IPS-18a (cell line): ENCODE measurements around the gene C4BPA.

Experiments used
- H3K27ac ChIP-seq: one replicate; pipeline ENCODE4 v1.5.1; 2013; ENCODE audit warnings: low read length
- H3K27me3 ChIP-seq: one replicate; pipeline ENCODE4 v1.6.1; 2013; ENCODE audit warnings: mild to moderate bottlenecking, low read length; ENCODE audit not compliant: control insufficient read depth, insufficient read depth
- H3K36me3 ChIP-seq: one replicate; pipeline ENCODE4 v1.6.1; 2013; ENCODE audit warnings: low read depth, low read length; ENCODE audit not compliant: control insufficient read depth
- H3K4me1 ChIP-seq: one replicate; pipeline ENCODE4 v1.6.1; 2013; ENCODE audit warnings: low read depth, low read length; ENCODE audit not compliant: control insufficient read depth
- H3K4me3 ChIP-seq: one replicate; pipeline ENCODE4 v1.5.1; 2013; ENCODE audit warnings: low read length
- H3K9ac ChIP-seq: one replicate; pipeline ENCODE4 v1.6.1; 2013; ENCODE audit warnings: mild to moderate bottlenecking, low read length, moderate library complexity
- H3K9me3 ChIP-seq: one replicate; pipeline ENCODE4 v1.6.1; 2013; ENCODE audit warnings: low read depth, low read length; ENCODE audit not compliant: control insufficient read depth

C4BPA gene

DNA sequence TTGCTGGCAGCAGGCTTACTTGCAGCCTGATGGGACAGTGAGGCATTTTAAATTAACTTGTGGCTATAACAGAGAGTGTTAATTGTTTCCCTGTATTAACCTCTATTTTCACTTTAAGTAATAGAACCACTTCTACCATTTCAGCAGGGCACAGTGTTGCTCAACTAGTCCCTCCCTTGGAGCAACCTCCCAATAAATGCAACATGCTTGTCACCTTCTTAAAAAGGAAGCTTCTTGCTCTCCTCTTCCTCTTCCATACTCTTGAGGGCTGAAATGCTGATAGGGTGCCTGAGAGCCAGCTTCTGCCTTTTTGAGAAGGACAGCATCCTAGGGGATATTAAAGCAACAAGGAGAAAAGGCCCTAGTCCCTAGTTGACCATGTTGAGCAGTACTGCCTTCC, 52.1 kb downstream of the C4BPA start:
- no peaks in the 10 kb centered on the region for H3K4me1 ChIP-seq
- H3K36me3 ChIP-seq: no peaks in the 10 kb centered on the region
- H3K27ac ChIP-seq: no peak overlapping the region
- no peaks in the 10 kb centered on the region for H3K27me3 ChIP-seq
- H3K9me3 ChIP-seq: no peaks in the 10 kb centered on the region
- H3K9ac ChIP-seq: no peak overlapping the region
- H3K4me3 ChIP-seq: no peak overlapping the region

DNA sequence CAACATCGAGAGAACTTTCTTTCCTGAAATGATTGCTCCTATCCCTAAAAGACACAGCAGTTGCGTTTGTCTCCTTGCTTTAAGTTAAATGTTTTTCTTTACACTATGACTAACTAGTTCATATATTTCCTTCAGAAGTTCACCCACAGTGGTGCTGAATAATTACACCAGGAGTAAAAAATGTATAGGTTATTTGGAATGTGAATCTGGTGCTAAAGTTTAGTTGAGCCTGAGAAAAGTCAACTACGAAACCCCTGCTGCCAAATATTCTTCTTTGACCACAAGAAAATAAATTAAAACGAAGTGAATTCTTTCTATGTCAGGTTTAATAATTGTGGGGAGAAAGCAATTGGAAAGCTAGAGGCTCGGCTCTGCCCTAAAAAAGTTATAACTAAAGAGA, 52.8 kb downstream of the C4BPA start:
- no peak overlapping the region for H3K27ac ChIP-seq
- H3K9me3 ChIP-seq: no peaks in the 10 kb centered on the region
- no peak overlapping the region for H3K4me3 ChIP-seq
- H3K27me3 ChIP-seq: no peaks in the 10 kb centered on the region
- no peak overlapping the region for H3K9ac ChIP-seq
- no peaks in the 10 kb centered on the region for H3K36me3 ChIP-seq
- no peaks in the 10 kb centered on the region for H3K4me1 ChIP-seq

DNA sequence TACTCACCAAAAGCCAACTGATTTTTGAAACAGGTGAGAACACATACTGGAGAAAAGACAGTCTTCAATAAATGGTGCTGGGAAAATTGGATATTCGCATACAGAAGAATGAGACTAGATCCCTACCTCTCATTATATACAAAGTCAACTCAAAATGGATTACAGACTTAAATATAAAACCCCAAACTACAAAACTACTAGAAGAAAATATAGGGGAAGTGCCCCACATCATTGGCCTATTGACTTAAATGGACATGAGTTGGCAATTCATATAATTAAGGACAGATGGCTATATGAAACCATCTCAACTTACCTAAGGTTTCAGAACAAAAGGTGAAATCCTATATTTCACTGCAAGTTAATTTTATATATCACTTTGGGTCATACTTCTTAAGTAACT, 60.1 kb downstream of the C4BPA start:
- Histone ChIP-seq H3K9ac (no peak overlapping the region), H3K27me3 (no peaks in the 10 kb centered on the region), H3K27ac (no peak overlapping the region), H3K4me3 (no peak overlapping the region), H3K4me1 (no peaks in the 10 kb centered on the region), H3K36me3 (no peaks in the 10 kb centered on the region), H3K9me3 (no peaks in the 10 kb centered on the region)

DNA sequence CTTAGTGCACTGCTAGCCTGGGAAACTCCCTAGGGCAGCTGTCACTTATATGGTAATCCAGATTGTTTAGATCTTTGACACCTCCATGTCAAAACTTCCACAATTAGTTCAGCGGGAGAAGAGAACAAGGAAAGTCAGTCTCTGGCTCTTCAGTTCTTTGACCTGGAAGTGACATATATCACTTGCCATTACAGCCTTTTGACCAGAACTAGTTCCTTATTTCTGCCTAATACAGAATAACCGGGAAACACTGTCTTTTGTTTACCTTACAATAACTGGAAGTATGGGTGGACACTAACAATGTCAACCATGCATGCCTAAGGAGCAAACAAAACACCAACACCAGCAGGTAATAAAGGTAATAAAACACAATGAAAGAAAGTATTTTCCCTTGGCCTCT, 68.3 kb downstream of the C4BPA start:
- Histone ChIP-seq H3K27ac (no peak overlapping the region), H3K36me3 (no peaks in the 10 kb centered on the region), H3K9ac (no peak overlapping the region)

DNA sequence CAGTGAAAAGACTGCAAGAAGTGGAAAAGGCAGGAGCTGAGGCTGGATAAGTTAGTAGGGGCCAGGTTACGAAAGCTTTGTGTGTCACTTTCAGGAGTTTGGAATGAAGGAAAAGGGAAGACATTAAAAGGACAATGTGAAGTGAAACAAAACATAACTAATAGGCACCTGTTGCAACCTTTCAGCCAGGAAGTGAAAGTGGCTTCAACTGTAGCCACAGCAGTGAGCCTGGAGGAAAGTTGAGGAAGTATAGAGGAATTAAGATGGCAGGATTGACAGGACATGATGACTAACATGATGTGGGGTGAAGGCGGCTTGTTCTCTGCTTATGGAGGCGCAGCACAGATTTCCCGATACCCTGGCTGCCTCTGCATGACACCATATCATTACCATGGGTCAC, 68.9 kb downstream of the C4BPA start:
- no peaks in the 10 kb centered on the region for H3K36me3 ChIP-seq
- no peaks in the 10 kb centered on the region for H3K4me1 ChIP-seq
- H3K4me3 ChIP-seq: no peak overlapping the region
- H3K27me3 ChIP-seq: no peaks in the 10 kb centered on the region
- H3K9ac ChIP-seq: no peak overlapping the region
- no peaks in the 10 kb centered on the region for H3K9me3 ChIP-seq
- no peak overlapping the region for H3K27ac ChIP-seq

More for the DNA sequence above, 68.3 kb downstream of the C4BPA start:
- Histone ChIP-seq H3K27me3 (no peaks in the 10 kb centered on the region), H3K4me1 (no peaks in the 10 kb centered on the region), H3K9me3 (no peaks in the 10 kb centered on the region), H3K4me3 (no peak overlapping the region)

DNA sequence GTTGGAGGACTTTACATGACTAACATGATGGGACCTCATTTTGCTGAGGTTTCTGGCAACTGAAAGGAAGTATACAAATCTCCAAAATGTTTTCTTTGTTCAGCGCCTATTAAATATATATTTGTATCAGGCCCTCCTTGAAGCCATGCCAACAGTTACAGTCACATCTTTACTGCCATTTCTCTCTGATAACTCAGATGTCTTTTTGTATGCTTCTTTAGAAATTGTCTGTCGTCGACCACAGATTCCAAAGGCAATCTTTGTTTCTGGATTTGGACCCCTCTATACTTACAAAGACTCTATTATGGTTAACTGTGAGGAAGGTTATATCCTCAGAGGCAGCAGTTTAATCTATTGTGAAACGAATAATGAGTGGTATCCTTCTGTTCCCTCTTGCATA, 69.4 kb downstream of the C4BPA start:
- no peak overlapping the region for H3K27ac ChIP-seq
- H3K4me3 ChIP-seq: no peak overlapping the region
- H3K9ac ChIP-seq: no peak overlapping the region
- no peaks in the 10 kb centered on the region for H3K4me1 ChIP-seq
- H3K9me3 ChIP-seq: no peaks in the 10 kb centered on the region
- no peaks in the 10 kb centered on the region for H3K27me3 ChIP-seq
- H3K36me3 ChIP-seq: no peaks in the 10 kb centered on the region

DNA sequence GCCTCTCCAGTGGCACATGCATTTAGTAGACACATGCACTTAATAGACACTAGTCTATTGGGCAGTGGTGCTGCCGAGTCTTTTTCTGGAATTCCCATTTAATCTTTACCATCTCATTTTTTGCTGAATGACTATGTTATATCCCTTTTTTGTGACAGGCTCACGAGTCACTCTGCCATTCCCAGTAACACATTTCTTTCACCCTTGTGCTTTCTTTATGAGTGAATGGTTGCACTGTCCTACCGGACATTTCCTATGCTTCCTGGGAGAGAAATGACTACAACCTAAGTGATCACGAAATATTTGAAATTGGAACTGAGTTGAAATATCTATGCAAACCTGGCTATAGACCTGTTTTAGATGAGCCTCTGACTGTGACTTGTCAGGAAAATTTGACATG, 70.9 kb downstream of the C4BPA start:
- no peaks in the 10 kb centered on the region for H3K27me3 ChIP-seq

DNA sequence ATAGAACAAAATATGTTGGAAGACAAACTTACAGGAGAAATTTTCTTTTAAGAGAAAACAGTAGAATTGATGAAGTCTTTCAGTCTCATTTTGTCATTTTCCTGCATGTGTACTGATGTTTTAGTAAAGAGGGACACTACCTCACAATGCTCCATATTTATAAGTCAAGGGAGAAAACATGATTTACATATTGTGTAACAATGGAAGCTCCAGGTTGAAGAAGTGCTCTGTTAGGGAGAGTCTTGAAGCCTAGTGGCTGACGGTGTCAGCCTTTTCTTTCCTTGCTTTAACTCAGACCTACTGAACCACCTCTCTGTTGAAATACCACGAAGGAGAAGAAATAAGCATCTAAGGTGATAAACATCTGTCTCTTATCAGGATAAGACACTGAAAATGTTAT, 75.0 kb downstream of the C4BPA start:
- Histone ChIP-seq H3K9ac (no peak overlapping the region), H3K4me1 (no peaks in the 10 kb centered on the region), H3K27ac (no peak overlapping the region), H3K36me3 (no peaks in the 10 kb centered on the region), H3K27me3 (no peaks in the 10 kb centered on the region), H3K9me3 (no peaks in the 10 kb centered on the region), H3K4me3 (no peak overlapping the region)

More for the DNA sequence above, 70.9 kb downstream of the C4BPA start:
- Histone ChIP-seq H3K4me3 (no peak overlapping the region), H3K9ac (no peak overlapping the region), H3K27ac (no peak overlapping the region), H3K4me1 (no peaks in the 10 kb centered on the region), H3K9me3 (no peaks in the 10 kb centered on the region), H3K36me3 (no peaks in the 10 kb centered on the region)

DNA sequence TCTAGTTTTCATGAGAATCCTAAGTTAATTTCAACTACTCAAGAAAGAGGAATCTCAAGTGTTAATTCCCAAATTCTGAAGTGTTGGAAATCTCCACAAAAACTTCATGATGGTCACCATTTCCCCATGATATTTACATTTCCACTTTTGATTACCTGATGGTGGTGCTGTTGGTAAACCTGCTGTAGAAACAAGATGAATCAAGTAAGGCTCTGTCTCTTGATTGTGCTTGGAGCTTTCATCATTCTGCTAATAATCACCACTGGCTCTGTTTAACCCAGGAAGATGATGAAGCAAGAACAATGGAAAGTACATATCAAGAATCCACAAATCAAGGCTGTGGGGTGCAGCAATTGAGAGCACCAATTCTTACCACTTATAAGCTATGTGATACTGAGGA, 77.8 kb downstream of the C4BPA start:
- Histone ChIP-seq H3K36me3 (no peaks in the 10 kb centered on the region), H3K4me3 (no peak overlapping the region), H3K27me3 (no peaks in the 10 kb centered on the region), H3K4me1 (no peaks in the 10 kb centered on the region), H3K9me3 (no peaks in the 10 kb centered on the region), H3K9ac (no peak overlapping the region), H3K27ac (no peak overlapping the region)

DNA sequence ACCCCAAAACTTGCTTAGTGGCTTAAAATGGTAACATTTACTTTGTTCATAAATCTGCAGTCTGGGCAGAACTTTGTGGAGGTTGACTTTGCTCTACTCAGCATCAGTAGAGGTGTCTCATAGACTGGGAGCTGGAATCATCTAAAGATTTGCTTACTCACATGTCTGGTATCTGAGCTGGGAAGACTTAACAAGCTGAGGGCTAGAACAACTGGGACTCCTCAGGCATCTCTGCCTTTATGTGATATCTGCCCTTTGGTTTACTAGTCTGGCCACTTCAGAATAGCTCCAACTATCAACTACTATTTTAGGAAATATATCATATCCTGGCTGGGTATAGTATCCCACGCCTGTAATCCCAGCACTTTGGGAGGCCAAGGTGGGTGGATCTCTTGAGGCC, 82.5 kb downstream of the C4BPA start:
- no peak overlapping the region for H3K4me3 ChIP-seq
- no peak overlapping the region for H3K27ac ChIP-seq
- H3K9ac ChIP-seq: no peak overlapping the region
- no peaks in the 10 kb centered on the region for H3K36me3 ChIP-seq
- H3K4me1 ChIP-seq: no peaks in the 10 kb centered on the region
- H3K9me3 ChIP-seq: no peaks in the 10 kb centered on the region
- H3K27me3 ChIP-seq: no peaks in the 10 kb centered on the region

DNA sequence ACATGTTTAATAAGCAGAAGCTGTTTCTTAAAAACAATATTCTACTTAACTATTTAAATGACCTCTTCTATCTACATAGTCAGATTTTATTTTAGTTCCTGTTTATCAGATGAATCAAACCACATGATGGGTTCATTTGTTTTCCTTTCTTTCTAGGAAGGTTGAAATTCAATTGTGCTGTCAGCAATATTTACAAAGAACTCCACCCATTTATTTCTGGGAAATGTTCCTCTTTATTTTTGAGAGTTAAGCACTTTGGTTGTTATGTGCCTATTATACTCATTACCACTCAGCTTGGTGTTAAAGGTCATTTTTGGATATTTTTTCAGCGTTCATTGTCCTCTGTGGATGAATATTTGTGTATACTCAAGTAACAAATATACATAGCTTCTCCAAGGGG, 84.9 kb downstream of the C4BPA start:
- Histone ChIP-seq H3K9ac (no peak overlapping the region), H3K9me3 (no peaks in the 10 kb centered on the region), H3K4me3 (no peak overlapping the region), H3K4me1 (no peaks in the 10 kb centered on the region), H3K27me3 (no peaks in the 10 kb centered on the region), H3K27ac (no peak overlapping the region), H3K36me3 (no peaks in the 10 kb centered on the region)

DNA sequence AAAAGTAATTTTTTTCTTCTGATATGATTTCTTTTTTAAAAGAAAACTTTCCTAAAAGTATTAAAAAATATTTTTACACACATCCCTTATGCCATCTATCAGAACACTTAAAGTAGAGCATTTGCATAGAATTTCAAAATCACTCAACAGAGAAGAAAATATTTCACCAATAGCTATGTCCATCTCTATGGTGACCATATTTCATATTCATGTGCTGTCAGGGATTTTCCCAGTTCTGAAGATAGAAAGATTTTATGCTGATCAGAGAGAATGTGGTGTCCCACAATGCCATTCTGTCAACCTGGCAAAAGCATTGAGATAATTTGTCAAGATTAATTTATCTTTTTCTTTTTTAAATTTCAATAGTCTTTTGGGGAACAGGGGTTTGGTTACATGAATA, 87.0 kb downstream of the C4BPA start:
- no peaks in the 10 kb centered on the region for H3K4me1 ChIP-seq
- H3K4me3 ChIP-seq: no peak overlapping the region
- H3K36me3 ChIP-seq: no peaks in the 10 kb centered on the region
- no peaks in the 10 kb centered on the region for H3K9me3 ChIP-seq
- H3K9ac ChIP-seq: no peak overlapping the region
- no peak overlapping the region for H3K27ac ChIP-seq
- H3K27me3 ChIP-seq: no peaks in the 10 kb centered on the region
